Measurements from ENCODE around the gene FBXW7. TPM values are rescaled to one million over a fixed set of nuclear protein-coding genes. Genes with fewer than 3 reads are reported as not detected.

FBXW7 gene
- total RNA-seq, 2 donors from 2014 or later = 29.3 to 29.5 TPM

- Histone ChIP-seq H3K4me3 (no peak overlapping the region), H3K9ac (ENCODE audit: low read depth in 2 of 2, low read length in 2 of 2) (no peak overlapping the region), H3K9me3 (no peaks in the 10 kb centered on the region), H3K4me1 (no peaks in the 10 kb centered on the region), H3K27ac (no peak overlapping the region), H3K36me3 (no peaks in the 10 kb centered on the region), H3K27me3 (no peaks in the 10 kb centered on the region)
- no peak for DNase-seq
- no peak for TF ChIP-seq CTCF (IDR thresholded peaks at IDR 0.05)
- intact Hi-C loops (cut with DNase I) = no loop called here
Observed at GRCh38 chr4:152279234-152279566, 256.7 kb downstream of the FBXW7 start.

- Histone ChIP-seq H3K4me1 (no peaks in the 10 kb centered on the region), H3K27me3 (no peaks in the 10 kb centered on the region), H3K9me3 (no peaks in the 10 kb centered on the region), H3K27ac (no peak overlapping the region), H3K4me3 (no peak overlapping the region), H3K9ac (ENCODE audit: low read depth in 2 of 2, low read length in 2 of 2) (no peak overlapping the region), H3K36me3 (no peaks in the 10 kb centered on the region)
- peak; percentile 27 for DNase-seq
- TF ChIP-seq CTCF (IDR thresholded peaks at IDR 0.05) = no peak
- intact Hi-C loops (cut with DNase I) = no loop called here
Observed at GRCh38 chr4:152278505-152279233, 257.2 kb downstream of the FBXW7 start.

- H3K9me3 ChIP-seq = no peaks in the 10 kb centered on the region
- no peak overlapping the region for H3K9ac ChIP-seq (ENCODE audit: low read depth in 2 of 2, low read length in 2 of 2)
- no peak overlapping the region for H3K4me3 ChIP-seq
- no peak for DNase-seq
- no peaks in the 10 kb centered on the region for H3K27me3 ChIP-seq
- no peak overlapping the region for H3K27ac ChIP-seq
- no peaks in the 10 kb centered on the region for H3K36me3 ChIP-seq
- H3K4me1 ChIP-seq = no peaks in the 10 kb centered on the region
- TF ChIP-seq CTCF (IDR thresholded peaks at IDR 0.05) = no peak
- intact Hi-C loops (cut with DNase I) = no loop called here
Observed at GRCh38 chr4:152278172-152278504, 257.8 kb downstream of the FBXW7 start.

- no peak for TF ChIP-seq CTCF (IDR thresholded peaks at IDR 0.05)
Observed at GRCh38 chr4:152277333-152277732, 258.6 kb downstream of the FBXW7 start.

GRCh38 chr4:152273343-152273742, 262.5 kb downstream of the FBXW7 start:
- H3K9me3 ChIP-seq = no peaks in the 10 kb centered on the region
- no peak overlapping the region for H3K9ac ChIP-seq (ENCODE audit: low read depth in 2 of 2, low read length in 2 of 2)
- no peaks in the 10 kb centered on the region for H3K36me3 ChIP-seq
- DNase-seq = no peak
- no peak overlapping the region for H3K27ac ChIP-seq
- no peaks in the 10 kb centered on the region for H3K4me1 ChIP-seq
- H3K4me3 ChIP-seq = no peak overlapping the region
- H3K27me3 ChIP-seq = no peaks in the 10 kb centered on the region
- intact Hi-C loops (cut with DNase I) = no loop called here
- TF ChIP-seq CTCF (IDR thresholded peaks at IDR 0.05) = no peak

More at GRCh38 chr4:152277333-152277732, 258.6 kb downstream of the FBXW7 start:
- intact Hi-C loops (cut with DNase I) = no loop called here
- Histone ChIP-seq H3K9me3 (no peaks in the 10 kb centered on the region), H3K9ac (ENCODE audit: low read depth in 2 of 2, low read length in 2 of 2) (no peak overlapping the region), H3K36me3 (no peaks in the 10 kb centered on the region), H3K4me3 (no peak overlapping the region), H3K27ac (no peak overlapping the region), H3K27me3 (no peaks in the 10 kb centered on the region), H3K4me1 (no peaks in the 10 kb centered on the region)
- DNase-seq = no peak

Small RNA genes lying within 50 kb of the gene (microRNA-seq; reads per million reads assigned to microRNA genes)
- gene MIR3140 = 7.2 reads per million, percentile 7 among the genes with 10 or more reads in this experiment

Other genes with a start within 250 kb of the FBXW7 start
- 1 to 10 TPM; 1.5 to 3.5 TPM for gene TMEM154, start 143.9 kb upstream of the FBXW7 start, total RNA-seq
- under 1 TPM in 1 of 2 donors, not detected in 1; 0.30 TPM for gene TIGD4, start 243.6 kb upstream of the FBXW7 start, total RNA-seq
- 10 to 100 TPM; 55.9 to 74.1 TPM for gene ARFIP1, start 243.9 kb upstream of the FBXW7 start, total RNA-seq

All from colonic mucosa (tissue), 4 donors.